Psoas muscle (tissue), 8 donors: ENCODE measurements around the gene CKM. TPM values are rescaled to one million over a fixed set of nuclear protein-coding genes. Genes with fewer than 3 reads are reported as not detected.

Experiments
- ATAC-seq, 4 donors: fragments of 200-7000 bp; cut with Tn5 transposase; one replicate each; pipeline ENCODE4 v1.9.1; 2020; ENCODE audit warnings: moderate library complexity in 3 of 4, mild to moderate bottlenecking in 2 of 4
- DNase-seq, 2 donors: peaks; one replicate each; pipeline ENCODE4 v3.0.0-alpha.2; 2020
- H3K27ac ChIP-seq: fragments of 200-600 bp; one replicate; pipeline ENCODE4 v1.8.0; 2022
- H3K27me3 ChIP-seq, 3 donors: fragments of 200-600 bp in 1 of 3; one replicate each; pipeline versions ENCODE4 v1.6.1 to v1.8.0; 2013 to 2022; ENCODE audit warnings: low read length in 2 of 3, mild to moderate bottlenecking in 2 of 3, moderate library complexity in 1 of 3; ENCODE audit not compliant: insufficient read depth in 3 of 3
- H3K36me3 ChIP-seq, 2 donors: fragments of 200-600 bp in 1 of 2; one replicate each; pipeline versions ENCODE4 v1.6.1 to v1.8.0; 2013 to 2022; ENCODE audit warnings: low read depth in 1 of 2, mild to moderate bottlenecking in 1 of 2, moderate library complexity in 1 of 2; ENCODE audit not compliant: insufficient read depth in 1 of 2
- H3K4me1 ChIP-seq: fragments of 200-600 bp; one replicate; pipeline ENCODE4 v1.8.0; 2022
- H3K4me3 ChIP-seq: fragments of 200-600 bp; one replicate; pipeline ENCODE4 v1.8.0; 2022; ENCODE audit warnings: mild to moderate bottlenecking
- H3K9me3 ChIP-seq: fragments of 200-600 bp; one replicate; pipeline ENCODE4 v1.8.0; 2022
- WGBS, 3 donors: extraction: QIAGEN DNeasy Blood & Tissue Kit; methylation state at CpG; one replicate each; pipeline versions ENCODE4 v1.1.6 to v1.1.7; 2013; 5-methylcytosine and 5-hydroxymethylcytosine counted together
- intact Hi-C, 2 donors: fragments of 100-400 bp; cut with DNase I; formaldehyde crosslinking; loops; one replicate each; pipeline versions ENCODE4 v1.11.0 to v1.14.2; 2022
- polyA plus RNA-seq, 3 donors: library from polyadenylated mRNA; stranded (reverse); fragments of 200-250 nt; gene quantifications; one replicate each; pipeline ENCODE4 v1.2.3, GENCODE V29; 2013
- total RNA-seq, 4 donors: library from RNA; stranded (reverse); fragmentation: NEBNext Ultra II Directional in 2 of 4; extraction: Animal tissue kit (Norgen Biotek cat#: 25700) in 2 of 4; gene quantifications; one replicate each; pipeline versions ENCODE4 v1.2.1 to v1.2.4, GENCODE V29; 2021 to 2023
- TF ChIP-seq, protein P1 (sequence below): fragments of 200-600 bp; IDR thresholded peaks from one replicate; pipeline ENCODE4 v1.8.0; 2022; ENCODE audit warnings: antibody characterized with exemption
- donor health status: healthy with polysubstance abuse.
- donor health status: DM: no; HTN: no; CAD: no; lungs with moderate emphysema.
- donor health status: Bipolar disorder and iron deficiency.
- donor health status: healthy.
- donor health status: DM: yes; HTN: yes; CAD: no.
- donor health status: DM: no; HTN: no; CAD: no.
- donor health status: DM: no; HTN: no; CAD: no.
- donor health status: DM: yes; HTN: yes; CAD: no.

The CKM gene
- total and polyA plus RNA-seq, 7 donors = 9,503 to 23,818 (median 15,775) TPM

DNA sequence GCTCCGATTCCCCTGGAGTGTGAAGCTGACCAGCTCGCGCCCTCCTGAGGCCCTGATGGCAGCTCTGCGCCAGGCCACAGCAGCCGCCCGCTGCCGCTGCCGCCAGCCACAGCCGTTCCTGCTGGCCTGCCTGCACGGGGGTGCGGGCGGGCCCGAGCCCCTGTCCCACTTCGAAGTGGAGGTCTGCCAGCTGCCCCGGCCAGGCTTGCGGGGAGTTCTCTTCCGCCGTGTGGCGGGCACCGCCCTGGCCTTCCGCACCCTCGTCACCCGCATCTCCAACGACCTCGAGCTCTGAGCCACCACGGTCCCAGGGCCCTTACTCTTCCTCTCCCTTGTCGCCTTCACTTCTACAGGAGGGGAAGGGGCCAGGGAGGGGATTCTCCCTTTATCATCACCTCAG is 20.3 kb downstream of the CKM start:
- intact Hi-C loops = no loop called here
- H3K27me3 ChIP-seq = no peaks in the 10 kb centered on the region
- peaks cover 12% of the 10 kb centered on the region for H3K4me1 ChIP-seq
- DNase-seq (no peak), ATAC-seq (peak in 1 of 4 donors; percentile 7)
- WGBS, 3 donors = 64 to 78% (median 73%) methylated on average over 23 to 27 of the region's 27 CpGs
- peak overlapping the region; percentile 23 for H3K27ac ChIP-seq
- H3K36me3 ChIP-seq = peaks cover 0 to 21% of the 10 kb centered on the region in 2 donors
- H3K4me3 ChIP-seq = no peak overlapping the region
- H3K9me3 ChIP-seq = peaks cover 5% of the 10 kb centered on the region
- TF ChIP-seq, protein P1, sequence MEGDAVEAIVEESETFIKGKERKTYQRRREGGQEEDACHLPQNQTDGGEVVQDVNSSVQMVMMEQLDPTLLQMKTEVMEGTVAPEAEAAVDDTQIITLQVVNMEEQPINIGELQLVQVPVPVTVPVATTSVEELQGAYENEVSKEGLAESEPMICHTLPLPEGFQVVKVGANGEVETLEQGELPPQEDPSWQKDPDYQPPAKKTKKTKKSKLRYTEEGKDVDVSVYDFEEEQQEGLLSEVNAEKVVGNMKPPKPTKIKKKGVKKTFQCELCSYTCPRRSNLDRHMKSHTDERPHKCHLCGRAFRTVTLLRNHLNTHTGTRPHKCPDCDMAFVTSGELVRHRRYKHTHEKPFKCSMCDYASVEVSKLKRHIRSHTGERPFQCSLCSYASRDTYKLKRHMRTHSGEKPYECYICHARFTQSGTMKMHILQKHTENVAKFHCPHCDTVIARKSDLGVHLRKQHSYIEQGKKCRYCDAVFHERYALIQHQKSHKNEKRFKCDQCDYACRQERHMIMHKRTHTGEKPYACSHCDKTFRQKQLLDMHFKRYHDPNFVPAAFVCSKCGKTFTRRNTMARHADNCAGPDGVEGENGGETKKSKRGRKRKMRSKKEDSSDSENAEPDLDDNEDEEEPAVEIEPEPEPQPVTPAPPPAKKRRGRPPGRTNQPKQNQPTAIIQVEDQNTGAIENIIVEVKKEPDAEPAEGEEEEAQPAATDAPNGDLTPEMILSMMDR = no peak

DNA sequence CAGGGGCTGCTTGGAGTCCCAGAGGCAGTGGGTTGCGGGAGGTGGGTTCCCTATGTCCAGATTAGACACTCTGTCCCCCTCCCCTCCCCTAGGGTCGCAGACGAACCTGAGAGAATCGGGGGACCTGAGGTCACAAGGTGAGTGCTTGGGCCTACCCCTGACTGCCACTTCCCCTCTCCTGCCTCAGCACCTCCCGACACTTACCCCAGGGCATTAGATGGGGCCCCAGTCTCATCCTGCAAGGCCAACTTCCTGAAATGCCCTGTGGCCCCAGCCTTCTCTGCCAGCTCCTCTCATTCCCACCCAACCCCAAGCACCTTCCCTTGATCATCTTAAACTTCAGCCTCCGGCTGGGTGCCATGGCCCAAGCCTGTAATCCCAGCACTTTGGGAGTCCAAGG is 23.0 kb downstream of the CKM start:
- 88 to 93% (median 91%) methylated on average over 6 of the region's 6 CpGs for WGBS, 3 donors
- TF ChIP-seq, protein P1 = no peak
- intact Hi-C loops = no loop called here
- DNase-seq = no peak
- Histone ChIP-seq H3K4me3 (no peak overlapping the region), H3K27ac (no peak overlapping the region), H3K9me3 (peaks cover 5% of the 10 kb centered on the region), H3K36me3 (peaks cover 0 to 3% of the 10 kb centered on the region in 2 donors), H3K27me3 (no peaks in the 10 kb centered on the region), H3K4me1 (no peaks in the 10 kb centered on the region)
- no peak for ATAC-seq

DNA sequence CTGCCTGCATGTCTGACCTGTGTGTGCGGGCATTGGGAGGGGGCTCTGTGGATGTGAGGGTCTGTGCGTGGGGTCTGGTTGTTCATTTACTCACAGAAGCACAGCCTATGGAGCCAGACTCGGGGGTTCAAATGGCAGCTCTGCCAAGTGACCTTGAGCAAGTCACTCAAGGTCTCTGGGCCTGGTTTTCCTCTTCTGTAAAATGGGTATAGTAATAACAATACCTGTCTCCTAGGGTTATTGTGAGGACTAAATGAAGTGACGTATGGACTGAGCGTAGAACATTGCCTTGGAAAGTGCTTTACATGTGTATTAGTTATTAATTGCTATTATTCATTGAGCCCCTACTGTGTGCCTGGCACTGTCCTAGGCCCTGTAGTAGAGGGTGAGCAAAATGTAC is 24.4 kb downstream of the CKM start:
- WGBS, 3 donors = 94 to 97% (median 97%) methylated on average over 5 of the region's 5 CpGs
- Histone ChIP-seq H3K9me3 (peaks cover under 1% of the 10 kb centered on the region), H3K27me3 (no peaks in the 10 kb centered on the region), H3K4me3 (no peak overlapping the region), H3K27ac (no peak overlapping the region), H3K36me3 (peaks cover 0 to 3% of the 10 kb centered on the region in 2 donors), H3K4me1 (peaks cover 5% of the 10 kb centered on the region)
- DNase-seq (no peak), ATAC-seq (no peak)
- intact Hi-C loops = no loop called here
- TF ChIP-seq, protein P1 = no peak

DNA sequence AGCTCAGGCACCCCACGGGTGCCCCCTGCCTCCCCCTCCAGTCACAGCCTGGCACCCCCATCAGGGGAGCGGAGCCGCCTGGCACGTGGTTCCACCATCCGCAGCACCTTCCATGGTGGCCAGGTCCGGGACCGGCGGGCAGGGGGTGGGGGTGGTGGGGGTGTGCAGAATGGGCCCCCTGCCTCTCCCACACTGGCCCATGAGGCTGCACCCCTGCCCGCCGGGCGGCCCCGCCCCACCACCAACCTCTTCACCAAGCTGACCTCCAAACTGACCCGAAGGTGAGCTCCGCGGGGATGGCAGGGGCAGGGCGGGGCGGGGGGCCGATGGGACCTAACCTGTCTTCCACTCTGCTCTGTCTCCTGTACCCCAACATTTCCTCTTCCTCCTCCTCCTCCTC is 25.0 kb downstream of the CKM start:
- Histone ChIP-seq H3K27ac (no peak overlapping the region), H3K4me3 (no peak overlapping the region), H3K36me3 (peaks cover 0 to 3% of the 10 kb centered on the region in 2 donors), H3K4me1 (peaks cover 5% of the 10 kb centered on the region), H3K27me3 (no peaks in the 10 kb centered on the region), H3K9me3 (peaks cover 4% of the 10 kb centered on the region)
- no peak for ATAC-seq
- intact Hi-C loops = no loop called here
- no peak for DNase-seq
- TF ChIP-seq, protein P1 = no peak
- 95 to 98% (median 97%) methylated on average over 6 to 18 of the region's 18 CpGs for WGBS, 3 donors

DNA sequence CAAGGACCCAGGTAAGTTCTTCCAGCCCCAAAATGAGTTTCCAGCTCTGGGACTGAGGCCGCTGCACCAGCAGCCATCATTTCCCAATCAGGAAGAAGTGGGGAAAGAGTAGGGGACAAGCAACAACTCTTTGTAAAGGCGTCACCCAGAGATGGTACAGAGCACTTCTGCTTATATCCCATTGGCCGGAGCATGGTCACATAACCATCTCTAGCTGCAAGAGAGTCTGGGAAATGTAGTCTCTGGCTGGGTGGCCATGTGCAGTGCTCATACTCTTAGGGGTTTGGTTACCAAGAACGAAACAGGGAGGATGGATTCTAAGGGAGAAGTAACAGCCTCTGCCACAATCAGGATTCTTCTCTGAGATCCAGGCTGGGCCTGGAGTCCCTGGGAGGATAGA is 26.3 kb downstream of the CKM start:
- Histone ChIP-seq H3K4me1 (peaks cover 5% of the 10 kb centered on the region), H3K9me3 (peaks cover 4% of the 10 kb centered on the region), H3K36me3 (peaks cover 0 to 7% of the 10 kb centered on the region in 2 donors), H3K4me3 (no peak overlapping the region), H3K27ac (no peak overlapping the region), H3K27me3 (no peaks in the 10 kb centered on the region)
- DNase-seq = no peak
- intact Hi-C loops = no loop called here
- TF ChIP-seq, protein P1 = no peak
- no peak for ATAC-seq
- 94 to 100% (median 97%) methylated on average over 4 of the region's 4 CpGs for WGBS, 3 donors
